K562 (cell line): ENCODE data around the gene PDE6D. TPM values are rescaled to one million over a fixed set of nuclear protein-coding genes. Genes with fewer than 3 reads are reported as not detected.

ENCODE experiments used
- BCOR ChIP-seq: fragments of 450-650 bp; IDR thresholded peaks from 2 replicates; pipeline ENCODE4 v1.6.1; 2016
- CBFB ChIP-seq: sonication (generic); formaldehyde crosslinking; IDR thresholded peaks from 2 replicates; pipeline ENCODE4 v1.4.0; 2020; ENCODE audit warnings: mild to moderate bottlenecking, missing genetic modification reagents
- CREB1 ChIP-seq, 2 experiments: sonication (generic) in 1 of 2; formaldehyde crosslinking in 1 of 2; IDR thresholded peaks; 2 replicates each; pipeline versions ENCODE4 v1.6.1 to v1.8.0; 2012 to 2022; ENCODE audit warnings: inconsistent platforms in 1 of 2, mild to moderate bottlenecking in 1 of 2, missing genetic modification reagents in 1 of 2, moderate library complexity in 1 of 2
- EHMT2 ChIP-seq: fragments of 450-650 bp; IDR thresholded peaks from 2 replicates; pipeline ENCODE4 v1.6.1; 2018; ENCODE audit warnings: antibody characterized with exemption
- ELF1 ChIP-seq: fragments of 200-800 bp; sonication (Bioruptor generic); IDR thresholded peaks from 2 replicates; pipeline ENCODE4 v1.6.1; 2016; ENCODE audit warnings: missing genetic modification characterization, missing compliant biosample characterization
- ETV5 ChIP-seq: sonication (generic); formaldehyde crosslinking; IDR thresholded peaks from 2 replicates; pipeline ENCODE4 v1.4.0; 2020; ENCODE audit warnings: low read depth, mild to moderate bottlenecking, missing genetic modification reagents
- GABPB2 ChIP-seq: fragments of 250-450 bp; sonication (Bioruptor Pico); conservative IDR thresholded peaks from 2 replicates; pipeline ENCODE4 v1.5.1; 2021; ENCODE audit warnings: mild to moderate bottlenecking
- KDM1A ChIP-seq, 2 experiments: fragments of 450-650 bp; IDR thresholded peaks; 2 replicates each; pipeline ENCODE4 v1.6.1; 2016; ENCODE audit warnings: mild to moderate bottlenecking in 2 of 2
- KDM2B ChIP-seq: fragments of 250-450 bp; sonication (Bioruptor Pico); IDR thresholded peaks from 2 replicates; pipeline ENCODE4 v1.8.0; 2021; ENCODE audit warnings: mild to moderate bottlenecking, moderate library complexity
- MTA3 ChIP-seq: fragments of 450-650 bp; formaldehyde crosslinking; IDR thresholded peaks from 2 replicates; pipeline ENCODE4 v1.6.1; 2017; ENCODE audit warnings: mild to moderate bottlenecking, borderline replicate concordance
- MYC ChIP-seq, 2 experiments: fragments of 250-450 bp in 1 of 2; sonication (Bioruptor Pico) in 1 of 2; IDR thresholded peaks; 2 replicates each; pipeline versions ENCODE4 v1.5.1 to v1.6.1; 2012 to 2021; ENCODE audit warnings: low read depth in 2 of 2, borderline replicate concordance in 1 of 2, improper control_type of control experiment in 1 of 2, low read length in 1 of 2, mild to moderate bottlenecking in 1 of 2, moderate library complexity in 1 of 2
- NCOA4 ChIP-seq: fragments of 450-650 bp; IDR thresholded peaks from 2 replicates; pipeline ENCODE4 v1.6.1; 2018; ENCODE audit warnings: mild to moderate bottlenecking; ENCODE audit not compliant: partially characterized antibody
- NRF1 ChIP-seq, 2 experiments: fragments of 450-650 bp; IDR thresholded peaks in 1 of 2; conservative IDR thresholded peaks in 1 of 2; 2 replicates each; pipeline ENCODE4 v1.6.1; 2014; ENCODE audit warnings: mild to moderate bottlenecking in 2 of 2
- PHF8 ChIP-seq: fragments of 200-600 bp; sonication (generic); IDR thresholded peaks from 2 replicates; pipeline ENCODE4 v1.6.1; 2012; ENCODE audit warnings: mixed run types, mild to moderate bottlenecking, inconsistent platforms, low read length, moderate library complexity, borderline replicate concordance
- POLR2H ChIP-seq: IDR thresholded peaks from 2 replicates; pipeline ENCODE4 v1.6.1; 2016; ENCODE audit warnings: missing genetic modification characterization, low read depth, mild to moderate bottlenecking, control low read depth, missing compliant biosample characterization, moderate library complexity
- RBM34 ChIP-seq: fragments of 200-400 bp; formaldehyde crosslinking; IDR thresholded peaks from 2 replicates; pipeline ENCODE4 v1.6.1; 2018; ENCODE audit warnings: low read length, borderline replicate concordance; ENCODE audit not compliant: insufficient read depth
- SUPT5H ChIP-seq: fragments of 450-650 bp; IDR thresholded peaks from 2 replicates; pipeline ENCODE4 v1.6.1; 2016
- TCFL5 ChIP-seq: fragments of 250-450 bp; sonication (Bioruptor Pico); conservative IDR thresholded peaks from 2 replicates; pipeline ENCODE4 v1.6.1; 2021; ENCODE audit warnings: mild to moderate bottlenecking, moderate library complexity, matching md5 sums
- ZFP1 ChIP-seq: fragments of 450-650 bp; formaldehyde crosslinking; IDR thresholded peaks from 2 replicates; pipeline ENCODE4 v1.4.0; 2020; ENCODE audit warnings: mild to moderate bottlenecking, mixed read lengths
- ZNF174 ChIP-seq: fragments of 250-450 bp; sonication (Bioruptor Pico); IDR thresholded peaks from 2 replicates; pipeline ENCODE4 v1.4.0; 2020; ENCODE audit warnings: mild to moderate bottlenecking
- ZNF217 ChIP-seq: sonication (generic); formaldehyde crosslinking; IDR thresholded peaks from 2 replicates; pipeline ENCODE4 v1.8.0; 2022; ENCODE audit warnings: mild to moderate bottlenecking, missing genetic modification reagents
- ZNF76 ChIP-seq: fragments of 250-450 bp; sonication (Bioruptor Pico); IDR thresholded peaks from 2 replicates; pipeline ENCODE4 v1.4.0; 2020; ENCODE audit warnings: mild to moderate bottlenecking, moderate library complexity, borderline replicate concordance
- ZSCAN29 ChIP-seq: fragments of 450-650 bp; IDR thresholded peaks from 2 replicates; pipeline ENCODE4 v1.6.1; 2017
- polyA plus RNA-seq, 8 experiments: library from polyadenylated mRNA; depleted of rRNA in 4 of 8; stranded (reverse) in 5 of 8; unstranded in 3 of 8; fragments of >200 nt; fragmentation: Nextera tagmentation in 2 of 8; fragmentation: Illumina TruSeq in 1 of 8; extraction: Ambion mirVana in 2 of 8; extraction: Trizol in 1 of 8; gene quantifications; 2 replicates each; pipeline versions ENCODE4 v1.2.1 to v1.2.3, GENCODE V29; 2011 to 2014; ENCODE audit warnings: inconsistent platforms in 1 of 8, missing spikeins in 1 of 8
- total RNA-seq, 7 experiments: library from RNA; depleted of rRNA in 6 of 7; stranded (reverse); fragments of >200 nt in 6 of 7; fragmentation: Illumina TruSeq in 2 of 7; extraction: Trizol in 2 of 7; gene quantifications; 2 replicates each; pipeline versions ENCODE4 v1.2.1 to v1.2.3, GENCODE V29; 2011 to 2021; ENCODE audit warnings: low replicate concordance in 1 of 7
- TF ChIP-seq, protein P1 (sequence below): fragments of 250-450 bp; sonication (Bioruptor Pico); IDR thresholded peaks from 2 replicates; pipeline ENCODE4 v1.5.0; 2022; ENCODE audit warnings: mild to moderate bottlenecking
- TF ChIP-seq, protein P2 (sequence below): fragments of 250-450 bp; sonication (Bioruptor Pico); IDR thresholded peaks from 2 replicates; pipeline ENCODE4 v1.4.0; 2020; ENCODE audit warnings: mild to moderate bottlenecking
- TF ChIP-seq, protein P3 (sequence below): fragments of 250-450 bp; sonication (Bioruptor Pico); IDR thresholded peaks from 2 replicates; pipeline ENCODE4 v1.8.0; 2022; ENCODE audit warnings: moderate library complexity, mild to moderate bottlenecking, inconsistent platforms

The PDE6D gene
- total and polyA plus RNA-seq, 9 of the 15 experiments (the other 6 are each of a cell fraction or from before 2014, with no cell fraction given), result 0.65 to 11.6 (median 7.0) TPM

DNA sequence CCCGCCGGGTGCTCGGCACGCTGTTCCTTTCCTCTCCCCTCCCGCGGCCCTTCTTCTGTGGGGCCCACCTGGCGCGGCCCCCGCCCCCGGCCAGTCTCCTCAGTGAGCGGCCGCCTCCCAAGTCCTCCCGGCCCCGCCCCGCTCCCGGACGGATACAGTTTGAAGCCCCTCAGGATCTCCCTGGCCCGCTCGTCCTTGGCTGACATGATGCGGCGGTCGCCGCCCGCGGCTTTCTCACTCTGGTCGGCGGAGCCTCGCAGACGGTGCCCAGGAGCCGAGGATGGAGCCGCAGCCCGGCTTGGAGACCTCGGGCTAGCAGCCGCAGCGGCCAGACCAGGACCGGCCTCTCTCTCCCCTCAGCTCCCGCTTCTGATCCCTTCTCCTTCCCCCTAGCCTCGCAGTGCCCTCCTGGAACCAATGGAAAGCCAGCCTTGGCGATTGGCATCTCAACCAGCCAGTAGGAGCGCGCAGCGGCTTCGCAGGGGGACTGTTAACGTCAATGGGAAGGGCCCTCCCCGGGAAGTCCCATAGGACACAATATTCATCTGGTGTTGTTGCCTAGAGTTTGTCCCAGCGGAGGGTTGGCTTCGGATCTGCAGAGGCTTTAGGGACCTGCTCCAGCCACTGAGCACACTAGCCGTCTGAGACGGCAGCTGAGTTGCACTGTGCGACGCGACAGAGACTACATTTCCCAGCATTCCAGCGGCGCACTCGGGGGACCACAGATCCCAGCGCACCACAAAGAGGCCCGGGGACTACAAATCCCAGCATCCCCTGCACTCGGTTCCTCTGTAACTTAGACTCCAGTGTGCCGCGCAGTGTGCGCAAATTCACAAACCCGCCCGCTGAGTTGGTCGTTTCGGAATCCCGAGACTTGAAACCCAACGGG, at the start of gene PDE6D (continued):
- TF ChIP-seq NCOA4, result no peak
- TF ChIP-seq KDM1A (IDR thresholded peaks at IDR 0.05), result no peak
- TF ChIP-seq, protein P1, sequence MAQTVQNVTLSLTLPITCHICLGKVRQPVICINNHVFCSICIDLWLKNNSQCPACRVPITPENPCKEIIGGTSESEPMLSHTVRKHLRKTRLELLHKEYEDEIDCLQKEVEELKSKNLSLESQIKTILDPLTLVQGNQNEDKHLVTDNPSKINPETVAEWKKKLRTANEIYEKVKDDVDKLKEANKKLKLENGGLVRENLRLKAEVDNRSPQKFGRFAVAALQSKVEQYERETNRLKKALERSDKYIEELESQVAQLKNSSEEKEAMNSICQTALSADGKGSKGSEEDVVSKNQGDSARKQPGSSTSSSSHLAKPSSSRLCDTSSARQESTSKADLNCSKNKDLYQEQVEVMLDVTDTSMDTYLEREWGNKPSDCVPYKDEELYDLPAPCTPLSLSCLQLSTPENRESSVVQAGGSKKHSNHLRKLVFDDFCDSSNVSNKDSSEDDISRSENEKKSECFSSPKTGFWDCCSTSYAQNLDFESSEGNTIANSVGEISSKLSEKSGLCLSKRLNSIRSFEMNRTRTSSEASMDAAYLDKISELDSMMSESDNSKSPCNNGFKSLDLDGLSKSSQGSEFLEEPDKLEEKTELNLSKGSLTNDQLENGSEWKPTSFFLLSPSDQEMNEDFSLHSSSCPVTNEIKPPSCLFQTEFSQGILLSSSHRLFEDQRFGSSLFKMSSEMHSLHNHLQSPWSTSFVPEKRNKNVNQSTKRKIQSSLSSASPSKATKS (CRISPR knock-in tag), result no peak
- no peak for TF ChIP-seq RBM34
- no peak for TF ChIP-seq CBFB (CRISPR knock-in tag)
- no peak for TF ChIP-seq ETV5
- TF ChIP-seq MYC (IDR thresholded peaks at IDR 0.05; ENCODE audit: low read depth, low read length), result peak; percentile 30; the same call in 1 of the 2 replicates
- TF ChIP-seq MYC (CRISPR knock-in tag; IDR thresholded peaks at IDR 0.05; ENCODE audit: borderline replicate concordance, low read depth), result no peak
- TF ChIP-seq, protein P2, sequence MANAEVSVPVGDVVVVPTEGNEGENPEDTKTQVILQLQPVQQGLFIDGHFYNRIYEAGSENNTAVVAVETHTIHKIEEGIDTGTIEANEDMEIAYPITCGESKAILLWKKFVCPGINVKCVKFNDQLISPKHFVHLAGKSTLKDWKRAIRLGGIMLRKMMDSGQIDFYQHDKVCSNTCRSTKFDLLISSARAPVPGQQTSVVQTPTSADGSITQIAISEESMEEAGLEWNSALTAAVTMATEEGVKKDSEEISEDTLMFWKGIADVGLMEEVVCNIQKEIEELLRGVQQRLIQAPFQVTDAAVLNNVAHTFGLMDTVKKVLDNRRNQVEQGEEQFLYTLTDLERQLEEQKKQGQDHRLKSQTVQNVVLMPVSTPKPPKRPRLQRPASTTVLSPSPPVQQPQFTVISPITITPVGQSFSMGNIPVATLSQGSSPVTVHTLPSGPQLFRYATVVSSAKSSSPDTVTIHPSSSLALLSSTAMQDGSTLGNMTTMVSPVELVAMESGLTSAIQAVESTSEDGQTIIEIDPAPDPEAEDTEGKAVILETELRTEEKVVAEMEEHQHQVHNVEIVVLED (CRISPR knock-in tag), result peak; percentile 48; the same call in 1 of the 2 replicates
- TF ChIP-seq EHMT2, result no peak
- TF ChIP-seq ZNF174 (CRISPR knock-in tag), result no peak
- no peak for TF ChIP-seq POLR2H
- peak; percentile 53; the same call in 1 of the 2 replicates for TF ChIP-seq PHF8
- no peak for TF ChIP-seq ZNF76
- peak; percentile 80 to 83 for TF ChIP-seq NRF1 (conservative IDR thresholded peaks at IDR 0.05 in 1 of 2, IDR thresholded peaks at IDR 0.05 in 1 of 2)
- peak; percentile 86 for TF ChIP-seq CREB1 (IDR thresholded peaks at IDR 0.05)
- peak; percentile 80; the same call in 1 of the 2 replicates for TF ChIP-seq CREB1 (CRISPR knock-in tag; IDR thresholded peaks at IDR 0.05)
- no peak for TF ChIP-seq TCFL5
- TF ChIP-seq GABPB2, result no peak
- TF ChIP-seq KDM2B, result no peak
- TF ChIP-seq ZFP1 (CRISPR knock-in tag), result no peak
- TF ChIP-seq ZSCAN29, result no peak
- peak; percentile 65; the same call in 1 of the 2 replicates for TF ChIP-seq MTA3
- TF ChIP-seq ZNF217, result no peak
- TF ChIP-seq, protein P3, sequence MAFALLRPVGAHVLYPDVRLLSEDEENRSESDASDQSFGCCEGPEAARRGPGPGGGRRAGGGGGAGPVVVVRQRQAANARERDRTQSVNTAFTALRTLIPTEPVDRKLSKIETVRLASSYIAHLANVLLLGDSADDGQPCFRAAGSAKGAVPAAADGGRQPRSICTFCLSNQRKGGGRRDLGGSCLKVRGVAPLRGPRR (CRISPR knock-in tag), result no peak
- TF ChIP-seq BCOR, result no peak
- TF ChIP-seq ELF1 (tag), result peak; percentile 70
- peak; percentile 63 for TF ChIP-seq SUPT5H
